Renal cortex interstitium (tissue), 15 donors: ENCODE data around the gene MELTF. TPM values are rescaled to one million over a fixed set of nuclear protein-coding genes. Genes with fewer than 3 reads are reported as not detected.
"Not testable (repeated sequence)": the region's sequence is repeated elsewhere in the genome, so short reads cannot be mapped to it uniquely, and the experiment has no call there.

Source experiments
- DNase-seq, 11 donors: peaks; one replicate each; pipeline ENCODE4 v3.0.0-alpha.2; 2013; ENCODE audit warnings: low read depth in 9 of 11, low spot score in 4 of 11; ENCODE audit errors: extremely low read depth in 1 of 11
- long read RNA-seq, 16 experiments: transcript quantifications; one replicate each; lab custom pipeline, GENCODE V29; 2026
- polyA plus RNA-seq, 3 donors: library from polyadenylated mRNA; unstranded; fragments of 120-200 nt; gene quantifications; one replicate each; pipeline ENCODE4 v1.2.1, GENCODE V29; 2013; ENCODE audit not compliant: insufficient read length in 3 of 3

Gene MELTF
- polyA plus RNA-seq = 1 to 10 TPM; 2.7 to 4.5 (median 3.2) TPM
- long read RNA-seq, donor 1 = 0 reads
- long read RNA-seq, donor 2 = 0 reads
- long read RNA-seq, donor 3 = 0 reads
- long read RNA-seq, donor 4 = 0 reads
- long read RNA-seq, donor 5 = 0 reads
- long read RNA-seq, donor 6 = 0 reads
- long read RNA-seq, donor 7, partial matches to known transcripts = 11 of 21 reads
- long read RNA-seq, donor 7, other reads (novel, unspliced or antisense) = 9 of 21 reads
- long read RNA-seq, donor 8 = 0 reads
- long read RNA-seq, donor 9 = 0 reads
- long read RNA-seq, donor 10 = 0 reads
- long read RNA-seq, donor 11, partial matches to known transcripts = 7 of 7 reads
- long read RNA-seq, donor 11, other reads (novel, unspliced or antisense) = 0 of 7 reads
- long read RNA-seq, donor 12, partial matches to known transcripts = 0 of 1 reads
- long read RNA-seq, donor 12, other reads (novel, unspliced or antisense) = 0 of 1 reads
- long read RNA-seq, donor 13 = 0 reads
- long read RNA-seq, donor 14 = 0 reads
- long read RNA-seq, donor 15 = 0 reads
- long read RNA-seq, donor 16, partial matches to known transcripts = 0 of 1 reads
- long read RNA-seq, donor 16, other reads (novel, unspliced or antisense) = 0 of 1 reads

- DNase-seq = no peak
These were observed at the start of gene MELTF for GRCh38 chr3:197029511-197030167. MELTF (minus strand) TSS chr3:197029817; CDS start chr3:197029702, 115 bp downstream.

GRCh38 chr3:197076415-197076814, 46.8 kb upstream of the MELTF start:
- no peak for DNase-seq

- no peak for DNase-seq
These were observed 38.5 kb upstream of the MELTF start for GRCh38 chr3:197068077-197068476.

GRCh38 chr3:197064771-197065170, 35.2 kb upstream of the MELTF start:
- no peak for DNase-seq

GRCh38 chr3:197062446-197062845, 32.8 kb upstream of the MELTF start:
- DNase-seq = no peak

GRCh38 chr3:197051637-197052036, 22.0 kb upstream of the MELTF start:
- not testable (repeated sequence) for DNase-seq

- DNase-seq = no peak
These were observed 20.9 kb upstream of the MELTF start for GRCh38 chr3:197050511-197050910.

GRCh38 chr3:197042539-197042938, 12.9 kb upstream of the MELTF start:
- DNase-seq = no peak

- DNase-seq = no peak
These were observed 12.4 kb upstream of the MELTF start for GRCh38 chr3:197041875-197042488.

GRCh38 chr3:197040658-197041057, 11.0 kb upstream of the MELTF start:
- DNase-seq = no peak

- DNase-seq = no peak
These were observed 9.3 kb upstream of the MELTF start for GRCh38 chr3:197038679-197039462.

GRCh38 chr3:197035577-197035976, 6.0 kb upstream of the MELTF start:
- no peak for DNase-seq

- not testable (repeated sequence) for DNase-seq
These were observed 5.2 kb upstream of the MELTF start for GRCh38 chr3:197034778-197035177.

- DNase-seq = not testable (repeated sequence)
These were observed 4.1 kb upstream of the MELTF start for GRCh38 chr3:197033764-197034163.

GRCh38 chr3:197031315-197032285, 2.0 kb upstream of the MELTF start:
- DNase-seq = no peak

GRCh38 chr3:197030379-197031314, 1.0 kb upstream of the MELTF start:
- DNase-seq = no peak
